ENCODE results near the gene ATXN10.

DNA sequence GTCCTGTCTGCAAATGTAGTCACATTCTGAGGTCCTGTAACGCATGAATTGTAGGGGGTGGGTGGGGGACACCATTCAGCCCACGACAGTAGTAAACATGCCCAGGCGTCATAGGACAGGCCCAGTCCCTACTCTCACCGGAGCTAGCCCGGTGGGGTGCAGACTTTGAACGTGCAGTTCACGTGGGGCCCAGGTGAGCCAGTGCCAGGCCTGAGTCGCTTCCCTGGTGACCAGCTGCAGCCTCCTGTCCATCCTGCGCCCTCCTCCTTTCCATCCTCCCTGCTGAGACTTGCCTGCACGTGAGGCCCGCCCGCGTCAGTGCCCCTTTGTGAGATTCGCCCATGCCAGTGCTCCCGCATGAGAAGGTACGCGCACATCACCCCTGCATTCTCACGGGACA is 188.6 kb downstream of the ATXN10 start:
- no peak for TF ChIP-seq CTCF (IDR thresholded peaks at IDR 0.05)
- no peak for TF ChIP-seq POLR2A (IDR thresholded peaks at IDR 0.05)
